T-helper 1 cell treated with Interleukin-12 subunit alpha and Interleukin-12 subunit beta and Interleukin-4 antibody, amounts not matched to agents 30 ng/mL and 1 ng/mL, for 36 hours (primary cell): ENCODE results near the gene RELN. TPM values are rescaled to one million over a fixed set of nuclear protein-coding genes. Genes with fewer than 3 reads are reported as not detected.
"Not testable (repeated sequence)": the region's sequence is repeated elsewhere in the genome, so short reads cannot be mapped to it uniquely, and the experiment has no call there.

Source experiments
- intact Hi-C: fragments of 100-400 bp; cut with micrococcal nuclease; formaldehyde crosslinking; loops from one replicate; pipeline ENCODE4 v1.15.1; 2024
- total RNA-seq: library from RNA; stranded (reverse); gene quantifications from 2 replicates; pipeline ENCODE4 v1.2.3, GENCODE V29; 2022

Gene RELN
- total RNA-seq, 1 donor from 2014 or later: not detected

DNA sequence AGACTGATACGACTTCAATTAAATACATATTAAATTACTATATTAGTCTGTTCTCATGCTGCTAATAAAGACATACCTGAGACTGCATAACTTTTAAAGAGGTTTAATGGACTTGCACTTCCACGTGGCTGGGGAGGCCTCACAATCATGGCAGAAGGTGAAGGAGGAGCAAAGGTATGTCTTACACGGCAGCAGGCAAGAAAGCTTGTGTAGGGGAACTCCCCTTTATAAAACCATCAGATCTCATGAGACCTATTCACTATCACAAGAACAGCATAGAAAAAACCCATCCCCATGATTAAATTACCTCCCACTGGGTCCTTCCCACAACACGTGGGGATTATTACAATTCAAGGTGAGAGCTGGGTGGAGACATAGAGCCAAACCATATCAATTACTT is 92.6 kb downstream of the RELN start:
- intact Hi-C loops: not testable (repeated sequence)

DNA sequence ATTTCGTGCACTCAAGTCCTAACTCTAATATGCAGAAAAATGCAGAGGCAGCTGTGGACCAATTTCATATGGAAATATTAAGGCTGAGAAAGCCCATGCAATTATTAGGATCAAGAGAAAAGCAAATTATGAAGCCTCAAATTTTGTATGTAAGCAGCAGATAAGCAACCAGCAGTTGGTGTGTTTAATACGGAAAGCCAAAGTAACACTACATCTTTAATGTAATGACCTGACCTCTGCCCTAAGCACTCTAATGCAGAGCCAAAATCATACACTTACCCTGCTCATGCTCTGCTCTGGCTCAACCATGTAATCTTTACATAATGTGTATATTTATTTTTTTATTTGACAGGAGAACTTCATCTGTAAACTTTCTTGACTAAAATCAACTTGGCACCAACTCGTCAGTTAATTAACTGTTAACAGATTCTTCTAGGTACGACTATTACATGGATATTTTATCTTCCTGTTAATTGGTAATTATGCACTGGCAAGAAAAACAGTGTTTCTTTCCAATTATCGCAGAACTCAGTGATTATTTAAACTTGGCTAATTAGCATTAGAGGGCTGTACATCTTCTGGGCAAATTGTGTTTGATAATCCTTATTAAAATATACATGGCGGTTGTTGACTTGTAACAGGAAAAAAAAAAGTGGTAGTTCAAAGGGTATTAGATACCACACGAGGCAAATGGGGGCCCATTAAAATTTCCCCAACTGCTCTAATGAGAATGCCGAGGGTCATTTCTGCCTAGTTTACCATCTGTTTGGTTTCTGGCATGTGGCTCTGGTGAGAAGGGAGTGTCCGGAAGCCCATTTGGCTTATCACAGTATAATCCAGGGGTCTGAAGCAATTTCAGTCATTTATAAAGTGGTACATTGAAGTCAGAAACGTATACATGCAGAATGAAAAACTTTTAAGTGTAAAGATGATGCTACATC is 94.5 kb downstream of the RELN start:
- intact Hi-C loops: no loop called here

DNA sequence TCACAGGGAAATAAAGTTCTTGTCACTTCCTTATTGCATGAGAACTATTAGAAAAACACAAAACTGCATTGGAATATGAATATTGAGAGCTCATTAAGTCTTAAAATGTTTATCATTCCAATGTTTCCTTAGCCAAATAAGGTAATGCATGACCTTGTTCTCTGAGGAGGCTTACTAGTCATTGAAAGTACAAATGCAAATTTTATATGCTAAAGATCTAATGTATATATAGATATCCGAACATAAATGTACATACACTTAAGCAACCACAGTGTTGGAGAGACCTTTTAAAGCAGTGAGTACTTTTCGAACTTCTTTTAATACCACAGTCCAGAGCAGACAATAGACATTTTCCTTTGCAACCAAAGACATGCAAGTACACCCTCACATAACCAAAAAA is 96.1 kb downstream of the RELN start:
- intact Hi-C loops: no loop called here

DNA sequence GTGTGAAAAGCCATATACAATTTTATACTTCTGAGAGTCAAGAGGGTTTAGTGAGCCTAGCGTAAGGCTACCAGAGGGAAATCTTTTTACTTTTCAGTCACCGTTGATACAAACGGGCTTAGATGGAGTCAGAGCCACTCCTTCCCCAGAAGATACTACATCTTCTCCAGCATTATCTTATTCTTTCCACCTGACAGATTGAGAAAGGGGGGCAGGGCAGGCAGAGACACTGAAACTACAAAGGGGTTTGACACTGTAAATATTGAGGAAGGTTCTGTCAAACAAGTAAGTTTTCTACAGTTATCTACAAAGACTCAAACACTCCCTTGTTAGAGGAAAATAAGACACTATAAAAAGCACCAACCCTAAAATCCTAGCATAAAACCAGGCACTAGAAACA is 100.0 kb downstream of the RELN start:
- intact Hi-C loops: no loop called here

DNA sequence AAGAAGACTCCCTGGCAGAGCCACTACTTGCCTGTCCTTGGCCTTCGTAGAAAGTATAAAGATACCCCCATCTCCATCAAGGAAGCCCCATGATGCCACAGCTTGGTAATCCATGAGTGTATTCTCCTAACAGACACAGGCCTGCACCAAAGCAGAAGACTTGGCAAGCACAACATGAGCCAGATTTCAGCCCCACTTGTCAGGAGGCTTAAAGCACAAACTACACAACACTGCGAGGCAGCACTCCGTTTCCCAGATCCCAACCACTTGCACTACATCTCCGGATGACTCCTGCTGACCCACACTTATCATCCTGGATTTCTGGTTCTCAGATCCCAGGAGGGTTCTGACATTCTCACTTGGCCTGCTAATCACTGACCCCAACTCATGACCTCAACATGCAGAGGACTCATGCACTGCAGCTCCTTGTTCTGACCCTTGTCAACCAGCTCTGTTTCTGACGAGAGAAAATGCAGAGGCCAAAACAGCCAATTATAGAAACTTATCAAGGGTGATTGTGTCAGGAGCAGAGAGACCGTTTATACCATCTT is 100.8 kb downstream of the RELN start:
- intact Hi-C loops: no loop called here

DNA sequence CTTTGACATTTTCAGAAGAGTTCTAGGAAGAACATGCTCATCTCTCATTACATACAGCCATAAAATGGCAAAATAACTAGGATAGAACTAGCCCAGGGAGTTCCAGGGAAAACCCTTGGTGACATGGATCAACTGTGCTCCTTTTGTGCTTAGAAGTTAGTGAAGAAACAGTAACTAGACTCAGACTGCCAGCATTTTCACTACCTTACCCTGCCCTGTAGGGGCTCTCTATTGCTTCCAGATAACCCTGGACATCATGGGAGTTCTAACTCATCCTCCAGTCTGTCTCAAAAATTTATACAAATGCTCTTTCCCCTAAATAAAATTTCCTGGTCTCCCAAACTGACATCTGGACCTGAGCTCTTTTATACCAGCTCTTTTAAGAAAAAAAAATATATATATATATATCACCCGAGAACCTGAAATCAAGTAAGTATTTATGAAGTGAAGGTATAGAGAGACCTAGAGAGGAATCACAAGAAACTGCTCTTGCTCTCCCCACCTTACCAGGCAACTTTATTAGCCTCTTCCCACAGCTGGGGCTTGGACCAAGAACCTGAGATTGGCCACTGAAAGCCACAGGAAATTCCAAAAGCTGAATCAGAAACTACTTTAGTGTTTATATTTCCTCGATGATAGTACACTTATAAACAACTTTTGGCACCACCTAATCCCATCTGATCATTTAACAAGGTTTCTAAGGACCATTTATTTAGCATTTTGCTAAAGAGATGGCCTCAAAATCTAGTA is 101.4 kb downstream of the RELN start:
- intact Hi-C loops: no loop called here

DNA sequence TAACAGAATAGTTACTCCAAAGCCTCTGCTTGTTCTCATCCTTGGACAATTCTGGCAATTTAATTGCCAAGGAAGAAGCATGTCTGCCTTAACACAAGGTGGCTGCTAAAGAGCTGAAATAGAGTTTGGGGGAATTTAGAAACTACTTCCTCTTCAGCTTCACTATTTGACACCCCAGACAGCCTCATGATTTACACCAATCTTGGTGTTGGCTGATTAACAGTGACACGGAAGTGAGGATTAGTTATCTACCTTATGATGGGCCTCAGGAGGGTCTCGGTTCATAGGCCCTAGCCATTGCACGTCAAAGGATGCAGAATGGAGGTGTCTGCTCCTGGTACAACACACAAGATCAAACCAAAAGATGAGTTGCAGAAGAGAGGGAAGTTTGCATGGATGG is 102.4 kb downstream of the RELN start:
- intact Hi-C loops: no loop called here

DNA sequence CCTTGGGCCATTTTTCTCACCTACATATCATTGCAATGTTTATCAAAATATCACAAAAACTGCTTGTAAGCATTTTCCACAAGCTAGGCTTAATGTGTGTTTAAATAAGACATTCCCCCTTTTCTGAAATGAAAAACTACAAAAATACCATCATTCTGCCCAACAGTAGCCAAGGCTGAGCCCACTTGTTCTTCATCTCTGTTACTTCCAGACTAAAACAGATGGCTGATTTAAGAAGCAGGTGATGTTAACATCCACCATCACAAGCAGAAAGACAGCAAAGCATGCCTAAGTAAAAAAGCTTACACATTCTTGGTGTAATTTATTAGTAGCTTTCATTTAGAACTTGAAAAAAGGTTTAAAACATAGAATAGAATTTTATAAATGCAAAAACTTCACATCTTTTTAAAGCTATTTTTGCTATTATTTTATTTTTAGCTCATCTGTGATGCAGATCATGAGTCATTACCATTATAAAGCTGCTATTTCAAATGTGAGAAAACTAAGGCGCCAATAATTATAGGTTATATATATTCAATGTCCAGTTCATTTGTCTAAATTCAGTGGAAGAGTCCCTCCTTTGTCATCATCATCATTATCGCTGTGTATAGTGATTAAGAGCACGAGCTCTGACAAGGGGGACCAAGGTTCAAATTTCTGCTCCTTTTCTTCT is 109.4 kb downstream of the RELN start:
- intact Hi-C loops: no loop called here

DNA sequence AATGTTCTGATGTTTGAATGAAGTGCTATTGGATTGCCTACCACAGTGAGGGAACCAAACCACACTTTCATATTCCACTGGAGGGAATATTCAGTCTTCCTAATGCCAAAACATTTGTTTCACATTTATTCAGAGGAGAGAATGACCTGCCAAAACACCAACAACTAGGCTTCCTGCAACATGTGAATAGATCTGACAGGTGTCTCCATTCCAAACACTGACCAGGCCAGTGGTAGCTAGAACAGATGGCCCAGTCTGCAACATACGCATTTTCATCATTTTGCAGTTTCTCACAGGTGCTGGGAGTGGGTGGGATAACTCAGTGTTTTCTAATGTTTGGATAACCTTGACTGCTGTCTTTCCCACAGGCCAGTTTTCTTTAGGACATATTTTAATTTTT is 110.0 kb downstream of the RELN start:
- intact Hi-C loops: no loop called here

DNA sequence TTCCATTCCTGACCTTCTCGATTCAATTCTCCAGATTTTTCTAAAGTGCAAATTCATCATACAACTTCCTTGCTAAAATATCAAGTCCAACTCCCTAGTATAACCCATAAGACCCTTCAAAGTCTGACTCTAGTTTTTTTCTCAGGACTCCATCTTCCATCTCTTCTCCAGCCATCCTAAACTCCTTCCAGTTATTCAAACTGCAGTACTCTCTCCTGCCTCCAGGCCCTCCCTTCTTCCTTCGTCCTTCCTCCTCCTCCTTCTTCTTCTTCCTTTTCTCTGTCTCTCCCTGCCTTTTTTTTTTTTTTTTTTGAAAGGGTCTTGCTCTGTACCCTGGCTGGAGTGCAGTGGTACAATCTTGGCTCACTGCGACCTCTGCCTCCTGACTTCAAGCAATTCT is 111.9 kb downstream of the RELN start:
- intact Hi-C loops: no loop called here

DNA sequence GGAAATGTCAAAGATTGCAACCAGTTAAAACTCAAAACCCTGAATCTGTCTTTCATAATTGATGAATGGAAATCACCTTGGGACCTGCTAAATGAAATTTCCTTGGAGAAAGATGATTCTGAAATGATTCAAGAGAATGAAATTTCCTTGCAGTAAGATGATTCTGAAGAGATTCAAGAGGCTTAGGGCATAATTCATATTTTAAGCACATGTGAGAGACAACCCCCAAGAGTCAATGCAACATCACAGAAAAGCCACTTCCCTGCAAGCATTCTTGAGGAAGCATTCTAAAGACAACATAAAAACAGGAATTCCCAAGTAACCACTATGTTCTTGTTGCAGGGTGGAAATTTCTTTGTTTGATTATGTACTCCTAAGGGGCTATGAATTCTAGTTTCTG is 113.7 kb downstream of the RELN start:
- intact Hi-C loops: no loop called here

DNA sequence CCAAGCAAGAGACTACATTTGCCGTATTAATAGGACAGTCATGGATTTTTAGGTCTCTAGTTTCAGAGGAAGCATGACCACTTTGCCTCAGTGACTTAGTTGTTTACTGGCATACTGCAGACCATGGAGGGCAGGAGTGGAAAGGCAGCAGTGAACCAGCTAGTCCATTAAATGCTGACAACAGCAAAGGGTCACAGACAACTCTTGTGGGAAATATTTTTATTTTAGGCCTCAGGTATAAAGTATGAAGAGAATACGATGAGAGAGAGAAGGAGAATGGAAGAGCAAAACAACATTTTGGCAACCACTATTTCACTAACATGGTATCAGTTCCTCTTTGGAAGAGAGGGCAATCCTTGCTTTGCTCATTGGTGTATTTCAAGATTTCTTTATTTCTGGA is 118.0 kb downstream of the RELN start:
- intact Hi-C loops: no loop called here

DNA sequence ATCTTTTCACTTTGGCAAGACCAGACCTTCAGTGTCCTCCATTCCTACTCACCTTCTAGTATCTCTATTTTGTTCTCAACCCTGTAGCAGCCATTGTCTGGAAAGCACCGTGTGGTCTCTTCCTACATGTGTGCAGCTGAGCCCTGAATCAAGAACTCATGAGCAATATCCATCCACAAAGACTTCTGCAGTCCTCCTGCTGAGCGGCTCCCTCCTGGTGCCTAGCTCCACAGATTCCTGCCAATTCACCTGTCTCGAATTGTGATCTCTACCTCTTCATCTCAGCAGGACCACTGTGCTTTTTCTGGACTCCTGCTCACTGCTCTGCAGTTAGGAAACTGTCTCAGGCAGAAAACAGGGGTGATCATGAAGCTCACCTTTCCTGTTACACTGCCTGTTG is 118.8 kb downstream of the RELN start:
- intact Hi-C loops: no loop called here

DNA sequence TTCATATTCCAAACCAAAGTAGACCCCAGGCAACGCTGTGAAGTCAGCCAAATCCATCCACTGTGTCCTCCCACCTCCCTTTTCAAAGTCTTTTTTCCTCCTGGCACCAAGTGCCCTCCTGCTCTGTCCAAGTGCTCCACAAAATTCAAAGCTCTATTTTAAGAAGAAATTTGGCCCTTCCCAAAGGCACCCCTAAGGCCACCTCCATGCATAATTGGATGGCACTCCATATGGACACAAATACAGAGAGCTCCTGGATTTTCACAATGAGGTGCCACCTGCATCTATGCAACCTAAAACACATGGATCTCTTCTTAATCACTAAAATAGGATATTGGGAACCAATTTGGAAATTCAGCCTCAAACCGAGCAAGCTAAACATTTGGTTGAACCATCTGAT is 121.6 kb downstream of the RELN start:
- intact Hi-C loops: no loop called here

DNA sequence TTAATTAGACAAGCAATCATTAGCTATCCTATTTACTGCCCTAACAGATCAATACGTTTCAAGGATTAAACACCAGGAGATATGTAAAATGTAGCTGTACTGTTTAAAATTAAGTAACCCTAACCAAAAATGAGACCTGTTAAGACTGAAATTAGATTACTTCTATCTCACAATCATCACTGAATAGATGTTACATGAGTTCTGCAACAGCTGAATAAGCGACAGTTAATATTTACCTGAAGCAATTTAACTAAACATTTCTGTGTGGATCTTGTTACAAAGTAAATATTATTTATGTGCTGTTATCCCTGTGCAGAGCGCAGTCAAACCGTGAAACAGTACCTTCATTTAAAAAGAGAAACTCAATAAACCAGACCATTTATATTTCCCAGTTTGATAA is 122.5 kb downstream of the RELN start:
- intact Hi-C loops: no loop called here

DNA sequence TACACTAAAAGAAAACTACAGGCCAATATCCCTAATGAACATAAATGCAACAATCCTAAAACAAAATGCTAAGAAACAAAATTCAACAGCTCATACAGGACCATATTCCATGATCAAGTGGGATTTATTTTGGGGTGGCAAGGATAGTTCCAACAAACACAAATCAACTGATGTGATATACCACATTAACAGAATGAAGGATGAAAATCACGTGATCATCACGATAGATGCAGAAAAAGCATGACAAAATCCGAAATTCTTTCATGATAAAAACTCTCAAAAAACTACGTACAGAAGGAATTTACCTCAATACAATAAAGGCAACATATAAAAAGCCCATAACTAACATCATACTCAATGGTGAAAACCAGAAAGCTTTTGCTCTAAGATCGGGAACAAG is 124.0 kb downstream of the RELN start:
- intact Hi-C loops: no loop called here

DNA sequence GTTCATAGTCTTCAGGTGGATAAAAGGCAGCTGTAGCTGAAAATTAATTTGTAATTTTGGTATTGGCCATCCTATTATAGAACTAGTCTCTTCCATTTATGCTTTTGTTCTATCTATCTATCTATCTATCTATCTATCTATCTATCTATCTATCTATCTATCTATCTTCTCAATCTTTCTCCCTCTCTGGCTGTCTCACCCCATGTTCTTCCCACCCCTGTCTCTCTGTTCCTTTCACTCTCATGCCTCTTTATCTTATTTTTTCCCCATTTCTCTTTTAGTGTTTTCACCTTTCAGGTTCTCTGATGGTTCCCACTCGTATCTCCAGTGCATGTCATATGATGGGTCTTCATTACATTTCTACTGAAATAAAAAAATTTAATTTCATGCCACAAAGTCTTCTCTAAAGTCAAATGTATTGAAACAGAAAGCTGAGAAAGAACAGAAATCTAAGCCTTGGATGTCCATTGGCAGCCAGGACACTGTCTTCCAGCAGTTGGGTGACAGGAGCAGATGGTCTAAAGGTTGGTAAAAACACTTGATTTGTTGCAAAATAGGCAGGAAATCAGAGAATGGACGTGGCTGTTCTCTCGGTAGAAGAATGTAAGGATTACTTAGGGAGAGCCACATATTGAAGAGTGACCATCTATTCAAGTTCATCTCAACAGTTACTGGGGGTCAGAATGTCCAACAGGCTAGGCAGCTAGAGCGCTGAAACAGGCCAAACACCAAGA is 127.0 kb downstream of the RELN start:
- intact Hi-C loops: no loop called here

DNA sequence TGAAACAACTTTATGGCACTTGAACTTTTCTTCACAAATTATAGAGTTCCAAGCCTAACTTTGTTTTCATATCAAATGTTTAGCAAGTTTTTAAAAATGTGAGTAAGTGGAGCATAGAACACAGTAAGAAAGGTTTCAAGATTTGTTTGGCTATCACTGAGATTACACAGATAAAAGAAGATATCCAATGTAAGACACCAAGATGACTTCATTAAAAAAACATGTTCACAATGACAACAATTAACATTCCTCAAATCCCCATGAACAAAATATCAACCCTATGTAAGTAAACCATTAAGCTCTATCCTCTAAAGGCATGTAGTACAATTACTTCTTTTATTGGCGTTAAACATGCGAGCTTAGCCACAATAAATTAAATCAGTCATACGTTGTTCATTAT is 129.7 kb downstream of the RELN start:
- intact Hi-C loops: no loop called here

DNA sequence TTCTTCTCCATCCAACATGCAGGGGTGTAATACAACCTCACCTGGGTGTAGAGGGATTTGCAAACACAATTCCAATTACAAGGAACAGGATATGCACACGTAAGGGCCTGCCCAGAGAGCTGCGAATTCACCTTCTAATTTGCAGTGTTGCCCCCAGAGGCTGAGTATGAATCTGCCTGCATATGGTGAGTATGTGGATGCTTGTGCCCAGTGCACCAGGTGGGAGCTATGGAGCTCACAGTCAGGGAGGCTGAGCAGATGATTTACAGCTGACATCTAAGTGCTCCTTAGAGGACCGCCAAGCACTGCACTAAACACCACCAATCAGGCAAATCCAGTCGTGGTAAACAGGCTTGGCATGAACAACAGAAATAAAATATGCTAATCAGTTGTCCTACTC is 132.0 kb downstream of the RELN start:
- intact Hi-C loops: no loop called here

DNA sequence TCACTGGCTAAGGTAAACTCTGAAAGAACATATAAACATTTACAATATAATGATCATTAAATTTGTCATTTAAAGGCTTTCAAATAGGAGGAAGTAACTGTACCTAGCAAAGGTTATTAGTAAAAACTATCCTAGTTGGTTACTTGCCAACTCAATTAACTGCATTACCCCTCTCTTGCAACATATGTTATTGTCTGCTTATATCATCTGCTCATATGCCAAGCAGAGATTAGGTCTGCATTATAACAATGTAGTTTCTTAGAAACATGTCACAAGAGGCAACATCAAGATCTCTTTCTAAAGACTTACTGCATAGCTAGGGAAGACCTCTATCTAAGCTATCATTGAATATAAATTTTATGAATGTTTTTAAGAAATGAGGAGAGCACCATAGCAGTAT is 132.5 kb downstream of the RELN start:
- intact Hi-C loops: no loop called here

DNA sequence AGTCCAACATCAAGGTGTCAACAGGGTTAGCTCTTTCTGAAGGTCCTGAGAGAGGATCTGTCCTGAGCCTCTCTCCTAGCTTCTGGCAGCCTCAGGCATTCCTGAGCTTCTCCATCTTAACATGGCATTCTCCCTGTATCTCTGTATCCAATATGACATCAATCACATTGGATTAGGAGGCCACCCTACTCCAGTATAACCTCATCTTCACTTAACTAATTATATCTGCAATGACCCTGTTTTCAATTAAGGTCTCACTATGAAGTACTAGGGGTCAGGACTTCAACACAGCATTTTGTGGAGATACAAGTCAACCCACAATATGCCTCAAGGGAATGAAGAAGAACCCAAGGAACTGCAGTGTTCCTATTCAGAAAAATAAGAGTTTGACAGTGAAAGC is 133.8 kb downstream of the RELN start:
- intact Hi-C loops: no loop called here
